HCT116 (cell line): ENCODE data around the gene SHC1. TPM values are rescaled to one million over a fixed set of nuclear protein-coding genes. Genes with fewer than 3 reads are reported as not detected.
A peak's percentile ranks its signal among the peaks of the same experiment; 100 is the strongest.

Experiments
- ATAC-seq: fragments of 200-7000 bp; cut with Tn5 transposase; 2 replicates; pipeline ENCODE4 v1.9.1; 2020; ENCODE audit warnings: mild to moderate bottlenecking, moderate library complexity
- BruUV-seq: library from RNA; stranded (reverse); fragments of 400-500 nt; replicated peaks from 2 replicates; lab custom pipeline; 2021; lab: Mats Ljungman, UMichigan
- CTCF ChIA-PET: fragments of 300-600 bp; sonication (Branson Sonifier 250); formaldehyde crosslinking; loops from one replicate; lab custom pipeline; 2021; ENCODE audit warnings: antibody characterized with exemption; lab: Charles Lee
- POLR2A ChIA-PET: fragments of 300-600, 350-600 bp; sonication (Branson Sonifier 250); formaldehyde crosslinking; loops from one replicate; lab custom pipeline; 2021; ENCODE audit warnings: antibody characterized with exemption; lab: Charles Lee
- RAD21 ChIA-PET, 2 experiments: fragments of 300-600 bp; sonication (Branson Sonifier 250); formaldehyde crosslinking; loops; one replicate each; lab custom pipeline; 2023; ENCODE audit warnings: low total read pairs in 2 of 2; ENCODE audit not compliant: uncharacterized antibody in 2 of 2, unreplicated experiment in 2 of 2, low non-redundant PET in 1 of 2; lab: Charles Lee
- DNase-seq: peaks from one replicate; pipeline ENCODE4 v3.0.0-alpha.2; 2010; ENCODE audit warnings: low read depth, low spot score
- H2AFZ ChIP-seq: fragments of 200-600 bp; shearing (Covaris generic), sonication (generic); 2 replicates; pipeline ENCODE4 v1.6.1; 2017; ENCODE audit warnings: low read depth, mixed run types, mixed read lengths, antibody characterized with exemption, low read length; ENCODE audit not compliant: poor library complexity, severe bottlenecking
- H3K27ac ChIP-seq: 2 replicates; pipeline ENCODE4 v1.5.1; 2012; ENCODE audit warnings: low read depth, low read length
- H3K27me3 ChIP-seq: fragments of 200-600 bp; sonication (generic); 2 replicates; pipeline ENCODE4 v1.6.1; 2016; ENCODE audit warnings: mixed run types, low read length, mixed read lengths; ENCODE audit not compliant: insufficient read depth
- H3K36me3 ChIP-seq, 2 experiments: fragments of 200-500 bp in 1 of 2; fragments of 200-600 bp in 1 of 2; sonication (Bioruptor generic) in 1 of 2; sonication (generic) in 1 of 2; 2 replicates each; pipeline versions ENCODE4 v1.5.1 to v1.6.1; 2014 to 2016; ENCODE audit warnings: low read length in 2 of 2, inconsistent platforms in 1 of 2, mixed read lengths in 1 of 2, mixed run types in 1 of 2; ENCODE audit not compliant: insufficient read depth in 2 of 2, control insufficient read depth in 1 of 2
- H3K4me1 ChIP-seq, 2 experiments: fragments of 200-600 bp in 1 of 2; sonication (generic) in 1 of 2; 2 replicates each; pipeline versions ENCODE4 v1.5.1 to v1.6.1; 2012 to 2017; ENCODE audit warnings: low read length in 2 of 2, inconsistent platforms in 1 of 2, mild to moderate bottlenecking in 1 of 2, mixed read lengths in 1 of 2, mixed run types in 1 of 2, moderate library complexity in 1 of 2; ENCODE audit not compliant: insufficient read depth in 2 of 2, control insufficient read depth in 1 of 2
- H3K4me2 ChIP-seq: fragments of 200-600 bp; sonication (generic); 2 replicates; pipeline ENCODE4 v1.6.1; 2017; ENCODE audit warnings: mixed run types, low read length, mixed read lengths
- H3K4me3 ChIP-seq, 2 experiments: fragments of 200-600 bp in 1 of 2; sonication (generic) in 1 of 2; replicated peaks in 1 of 2; 2 replicates each; pipeline ENCODE4 v1.5.1; 2011 to 2016; ENCODE audit warnings: low read length in 2 of 2, control low read depth in 1 of 2, low read depth in 1 of 2, mild to moderate bottlenecking in 1 of 2, mixed read lengths in 1 of 2, mixed run types in 1 of 2
- H3K79me2 ChIP-seq: fragments of 200-600 bp; sonication (generic); 2 replicates; pipeline ENCODE4 v1.6.1; 2017; ENCODE audit warnings: mild to moderate bottlenecking, mixed run types, low read length, moderate library complexity, mixed read lengths; ENCODE audit not compliant: insufficient read depth
- H3K9ac ChIP-seq: fragments of 200-600 bp; sonication (generic); 2 replicates; pipeline ENCODE4 v1.6.1; 2016; ENCODE audit warnings: low read length, mixed read lengths
- H3K9me2 ChIP-seq: fragments of 200-600 bp; sonication (generic), shearing (Covaris generic); 2 replicates; pipeline ENCODE4 v1.6.1; 2017; ENCODE audit warnings: mixed run types, mild to moderate bottlenecking, moderate library complexity; ENCODE audit not compliant: insufficient read depth
- H3K9me3 ChIP-seq, 2 experiments: fragments of 200-500 bp in 1 of 2; fragments of 200-600 bp in 1 of 2; sonication (Bioruptor generic) in 1 of 2; sonication (generic) in 1 of 2; 2 replicates each; pipeline ENCODE4 v1.6.1; 2014 to 2017; ENCODE audit warnings: low read length in 2 of 2, mixed read lengths in 2 of 2, inconsistent platforms in 1 of 2, low read depth in 1 of 2, mild to moderate bottlenecking in 1 of 2, mixed run types in 1 of 2, moderate library complexity in 1 of 2; ENCODE audit not compliant: control insufficient read depth in 1 of 2, insufficient read depth in 1 of 2
- H4K20me1 ChIP-seq: fragments of 200-600 bp; sonication (generic), shearing (Covaris generic); 2 replicates; pipeline ENCODE4 v1.6.1; 2017; ENCODE audit warnings: mixed run types, mild to moderate bottlenecking, moderate library complexity; ENCODE audit not compliant: insufficient read depth
- CTCF ChIP-seq, 3 experiments: fragments of 200-600 bp in 1 of 3; sonication (generic) in 1 of 3; IDR thresholded peaks in 2 of 3; conservative IDR thresholded peaks in 1 of 3; 2 replicates each; pipeline ENCODE4 v1.5.1; 2012 to 2017; ENCODE audit warnings: low read depth in 2 of 3, low read length in 2 of 3, antibody characterized with exemption in 1 of 3, borderline replicate concordance in 1 of 3, control low read depth in 1 of 3, mild to moderate bottlenecking in 1 of 3, mixed read lengths in 1 of 3, mixed run types in 1 of 3, moderate library complexity in 1 of 3; ENCODE audit not compliant: insufficient read depth in 1 of 3
- EZH2phosphoT487 ChIP-seq: fragments of 200-600 bp; IDR thresholded peaks from 2 replicates; pipeline ENCODE4 v1.6.1; 2018; ENCODE audit warnings: antibody characterized with exemption, borderline replicate concordance
- FOSL1 ChIP-seq: IDR thresholded peaks from 2 replicates; pipeline ENCODE4 v1.6.1; 2012; ENCODE audit warnings: low read depth
- JUND ChIP-seq: IDR thresholded peaks from 2 replicates; pipeline ENCODE4 v1.6.1; 2012
- POLR2A ChIP-seq: IDR thresholded peaks from 2 replicates; pipeline ENCODE4 v1.7.0; 2011; ENCODE audit warnings: borderline replicate concordance; ENCODE audit not compliant: insufficient read depth, insufficient read length; ENCODE audit errors: extremely low read depth
- RAD21 ChIP-seq: IDR thresholded peaks from 2 replicates; pipeline ENCODE4 v1.6.1; 2012; ENCODE audit warnings: low read depth, mild to moderate bottlenecking
- YY1 ChIP-seq: IDR thresholded peaks from 2 replicates; pipeline ENCODE4 v1.6.1; 2011; ENCODE audit warnings: low read length, low read depth, moderate library complexity, mild to moderate bottlenecking; ENCODE audit not compliant: insufficient replicate concordance; ENCODE audit errors: extremely low read depth
- ZFX ChIP-seq: fragments of 450-650 bp; IDR thresholded peaks from 2 replicates; pipeline ENCODE4 v1.6.1; 2017
- intact Hi-C: fragments of 100-400 bp; cut with micrococcal nuclease; formaldehyde crosslinking; loops from 2 replicates; pipeline ENCODE4 v1.10.0; 2022
- total RNA-seq: library from RNA; stranded (reverse); gene quantifications from one replicate; pipeline ENCODE4 v1.2.1, GENCODE V29; 2021; ENCODE audit not compliant: unreplicated experiment

The SHC1 gene
- total RNA-seq, 1 experiment from 2014 or later, result 148 TPM

DNA sequence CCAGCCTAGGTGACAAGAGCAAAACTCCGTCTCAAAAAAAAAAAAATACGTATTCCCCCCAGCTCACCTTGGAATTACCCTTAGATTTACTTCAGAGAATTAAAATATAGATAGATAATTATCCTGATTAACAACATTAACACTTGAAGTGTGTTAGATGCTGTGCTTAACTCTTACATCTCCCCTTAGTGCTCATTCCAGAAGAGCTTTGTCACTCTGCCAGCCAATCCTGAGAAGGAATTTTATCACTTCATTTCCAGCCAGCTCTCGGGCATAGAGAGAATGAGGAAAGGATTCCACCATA lies 1.6 kb upstream of the SHC1 start:
- peaks cover 40 to 62% of the 10 kb centered on the region in 2 experiments for H3K4me1 ChIP-seq

More for the DNA sequence above, 1.6 kb upstream of the SHC1 start:
- H3K27me3 ChIP-seq, result no peaks in the 10 kb centered on the region
- POLR2A ChIA-PET, result interaction anchor here (0.6 to 5.4 kb wide), 13 partner anchors 8 to 87 kb away, joined by 3 to 46 read pairs (median 4); partner anchors contain the start of genes FLAD1, PBXIP1, PYGO2 and ZBTB7B
- no peak for DNase-seq
- intact Hi-C loops, result loop anchor here (5.0 kb wide), 2 partner anchors 90 to 165 kb away; partner anchors contain the start of genes EFNA4 and SLC50A1
- TF ChIP-seq EZH2phosphoT487 (no peak), POLR2A (no peak), ZFX (no peak), YY1 (no peak), RAD21 (no peak), JUND (no peak), CTCF (IDR thresholded peaks at IDR 0.05 in 2 of 3, conservative IDR thresholded peaks at IDR 0.05 in 1 of 3; ENCODE audit: borderline replicate concordance in 1 of 3, insufficient read depth in 1 of 3, low read depth in 2 of 3, low read length in 2 of 3) (no peak), FOSL1 (no peak)
- TF ChIP-seq, all 23 proteins: peak for 0
- Histone ChIP-seq H3K27ac (peak overlapping the region; percentile 86), H3K9me2 (no peaks in the 10 kb centered on the region), H3K4me2 (peak overlapping the region; percentile 90), H3K9ac (peak overlapping the region; percentile 86), H3K4me3 (peak overlapping the region; percentile 61 to 70), H4K20me1 (no peaks in the 10 kb centered on the region), H3K36me3 (peaks cover 7 to 21% of the 10 kb centered on the region in 2 experiments; a peak in 2 of 4 replicates), H3K9me3 (no peaks in the 10 kb centered on the region), H2AFZ (no peak overlapping the region), H3K79me2 (peaks cover 88% of the 10 kb centered on the region)
- ChIA-PET CTCF (interaction anchor here (0.7 to 2.6 kb wide), 3 partner anchors 27 to 113 kb away, joined by 5 to 14 read pairs (median 7); no protein-coding TSS in a partner anchor), RAD21 (no interaction called here)
- no peak for ATAC-seq
- BruUV-seq, result no TSS peak
